ENCODE measurements around the gene CNKSR3. TPM values are rescaled to one million over a fixed set of nuclear protein-coding genes. Genes with fewer than 3 reads are reported as not detected.

CNKSR3 gene
- total RNA-seq, 1 donor from 2014 or later: 2.0 TPM

DNA sequence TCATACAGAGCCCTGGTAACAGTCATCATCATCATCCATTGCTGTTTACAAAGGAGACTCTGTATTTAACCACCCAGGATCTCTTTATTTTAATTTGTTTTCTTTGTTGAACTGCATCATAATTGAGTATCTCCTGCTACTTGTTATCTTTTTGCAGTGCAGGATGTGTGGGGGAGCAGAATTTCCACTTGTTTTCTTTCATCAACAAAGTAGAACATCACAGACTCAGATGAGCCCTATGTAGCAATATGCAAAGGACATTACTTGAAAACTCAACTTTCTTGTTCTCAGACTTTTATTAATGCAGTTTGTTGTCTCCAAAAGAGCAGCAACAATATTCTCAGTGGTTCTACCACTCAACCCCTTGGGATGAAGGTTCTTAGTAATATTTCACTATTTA, 115.2 kb downstream of the CNKSR3 start:
- Mint-ChIP-seq H3K4me3 (ENCODE audit: unreplicated experiment) (no peak overlapping the region), H3K4me1 (ENCODE audit: low read depth, unreplicated experiment) (no peaks in the 10 kb centered on the region), H3K27ac (ENCODE audit: unreplicated experiment) (no peak overlapping the region), H3K9me3 (ENCODE audit: unreplicated experiment) (peaks cover 5% of the 10 kb centered on the region), H3K36me3 (ENCODE audit: unreplicated experiment) (peaks cover 4% of the 10 kb centered on the region), H3K27me3 (ENCODE audit: unreplicated experiment) (no peaks in the 10 kb centered on the region)
- TF ChIP-seq, protein P1, sequence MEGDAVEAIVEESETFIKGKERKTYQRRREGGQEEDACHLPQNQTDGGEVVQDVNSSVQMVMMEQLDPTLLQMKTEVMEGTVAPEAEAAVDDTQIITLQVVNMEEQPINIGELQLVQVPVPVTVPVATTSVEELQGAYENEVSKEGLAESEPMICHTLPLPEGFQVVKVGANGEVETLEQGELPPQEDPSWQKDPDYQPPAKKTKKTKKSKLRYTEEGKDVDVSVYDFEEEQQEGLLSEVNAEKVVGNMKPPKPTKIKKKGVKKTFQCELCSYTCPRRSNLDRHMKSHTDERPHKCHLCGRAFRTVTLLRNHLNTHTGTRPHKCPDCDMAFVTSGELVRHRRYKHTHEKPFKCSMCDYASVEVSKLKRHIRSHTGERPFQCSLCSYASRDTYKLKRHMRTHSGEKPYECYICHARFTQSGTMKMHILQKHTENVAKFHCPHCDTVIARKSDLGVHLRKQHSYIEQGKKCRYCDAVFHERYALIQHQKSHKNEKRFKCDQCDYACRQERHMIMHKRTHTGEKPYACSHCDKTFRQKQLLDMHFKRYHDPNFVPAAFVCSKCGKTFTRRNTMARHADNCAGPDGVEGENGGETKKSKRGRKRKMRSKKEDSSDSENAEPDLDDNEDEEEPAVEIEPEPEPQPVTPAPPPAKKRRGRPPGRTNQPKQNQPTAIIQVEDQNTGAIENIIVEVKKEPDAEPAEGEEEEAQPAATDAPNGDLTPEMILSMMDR (IDR thresholded peaks at IDR 0.05; ENCODE audit: partially characterized antibody, unreplicated experiment): no peak
- no peak for DNase-seq

DNA sequence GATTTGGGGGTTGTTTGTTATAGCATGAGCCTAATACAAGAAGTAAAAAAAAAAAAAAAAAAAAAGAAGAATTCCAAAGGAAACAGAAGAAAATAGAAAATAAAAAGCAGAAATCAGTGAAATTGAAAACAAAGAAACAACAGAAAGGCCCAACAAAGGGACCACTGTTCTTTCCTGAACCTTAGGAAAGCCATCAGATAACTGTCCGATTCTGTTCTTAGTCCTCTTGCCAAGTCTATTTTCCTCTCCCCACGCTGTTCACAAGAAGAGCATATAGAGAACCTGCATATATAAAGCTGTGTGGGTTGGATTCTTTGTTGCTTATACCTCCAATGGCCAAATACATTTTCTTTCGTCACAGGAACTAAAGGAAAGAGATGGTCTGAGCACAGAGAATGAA, 115.9 kb downstream of the CNKSR3 start:
- no peak overlapping the region for H3K4me3 Mint-ChIP-seq (ENCODE audit: unreplicated experiment)
- H3K9me3 Mint-ChIP-seq (ENCODE audit: unreplicated experiment): peaks cover 5% of the 10 kb centered on the region
- no peaks in the 10 kb centered on the region for H3K27me3 Mint-ChIP-seq (ENCODE audit: unreplicated experiment)
- TF ChIP-seq, protein P1 (IDR thresholded peaks at IDR 0.05; ENCODE audit: partially characterized antibody, unreplicated experiment): no peak
- DNase-seq: no peak
- H3K36me3 Mint-ChIP-seq (ENCODE audit: unreplicated experiment): peaks cover 4% of the 10 kb centered on the region
- no peak overlapping the region for H3K27ac Mint-ChIP-seq (ENCODE audit: unreplicated experiment)
- H3K4me1 Mint-ChIP-seq (ENCODE audit: low read depth, unreplicated experiment): no peaks in the 10 kb centered on the region

DNA sequence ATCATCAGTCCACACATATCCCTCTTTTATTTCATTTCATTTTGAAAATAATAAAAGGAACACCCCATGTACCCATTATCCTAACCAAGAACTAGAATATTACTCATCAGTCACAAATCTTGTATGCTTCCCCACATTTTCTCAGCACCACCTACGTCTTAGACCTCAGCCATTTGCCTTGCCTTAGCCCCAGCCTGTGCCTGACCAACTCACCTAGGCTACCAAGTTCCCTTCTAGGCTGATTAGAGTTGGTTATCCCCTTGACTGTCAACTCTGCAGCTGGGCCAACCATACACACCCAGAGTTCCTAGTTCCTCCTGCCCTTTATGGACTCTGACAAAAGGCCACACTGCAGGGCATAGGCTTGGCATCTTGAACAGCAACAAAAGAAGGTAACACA, 120.5 kb downstream of the CNKSR3 start:
- no peak overlapping the region for H3K27ac Mint-ChIP-seq (ENCODE audit: unreplicated experiment)
- peaks cover 7% of the 10 kb centered on the region for H3K9me3 Mint-ChIP-seq (ENCODE audit: unreplicated experiment)
- peaks cover 4% of the 10 kb centered on the region for H3K36me3 Mint-ChIP-seq (ENCODE audit: unreplicated experiment)
- H3K4me1 Mint-ChIP-seq (ENCODE audit: low read depth, unreplicated experiment): no peaks in the 10 kb centered on the region
- H3K27me3 Mint-ChIP-seq (ENCODE audit: unreplicated experiment): peaks cover 2% of the 10 kb centered on the region
- no peak for DNase-seq
- no peak overlapping the region for H3K4me3 Mint-ChIP-seq (ENCODE audit: unreplicated experiment)
- TF ChIP-seq, protein P1 (IDR thresholded peaks at IDR 0.05; ENCODE audit: partially characterized antibody, unreplicated experiment): no peak

DNA sequence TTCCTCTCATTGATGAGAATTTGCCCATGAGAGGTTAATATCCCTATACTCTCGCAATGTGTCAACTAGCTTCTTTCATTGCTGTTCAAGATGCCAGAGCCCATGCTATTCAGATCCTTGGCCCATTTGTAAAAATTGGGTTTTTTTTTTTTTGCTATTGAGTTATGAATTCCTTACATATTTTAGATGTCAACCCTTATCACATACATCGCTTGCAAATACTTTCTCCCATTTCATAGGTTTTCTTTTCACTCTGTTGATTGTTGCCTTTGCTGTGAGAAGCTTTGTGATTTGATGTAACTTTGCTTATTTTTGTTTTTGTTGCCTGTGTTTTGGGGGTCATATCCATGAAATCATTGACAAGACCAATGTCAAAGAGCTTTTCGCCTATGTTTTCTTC, 121.7 kb downstream of the CNKSR3 start:
- TF ChIP-seq, protein P1 (IDR thresholded peaks at IDR 0.05; ENCODE audit: partially characterized antibody, unreplicated experiment): no peak
- Mint-ChIP-seq H3K27me3 (ENCODE audit: unreplicated experiment) (peaks cover 2% of the 10 kb centered on the region), H3K27ac (ENCODE audit: unreplicated experiment) (no peak overlapping the region), H3K4me1 (ENCODE audit: low read depth, unreplicated experiment) (no peaks in the 10 kb centered on the region), H3K9me3 (ENCODE audit: unreplicated experiment) (peaks cover 7% of the 10 kb centered on the region), H3K36me3 (ENCODE audit: unreplicated experiment) (peaks cover 4% of the 10 kb centered on the region), H3K4me3 (ENCODE audit: unreplicated experiment) (no peak overlapping the region)
- no peak for DNase-seq

DNA sequence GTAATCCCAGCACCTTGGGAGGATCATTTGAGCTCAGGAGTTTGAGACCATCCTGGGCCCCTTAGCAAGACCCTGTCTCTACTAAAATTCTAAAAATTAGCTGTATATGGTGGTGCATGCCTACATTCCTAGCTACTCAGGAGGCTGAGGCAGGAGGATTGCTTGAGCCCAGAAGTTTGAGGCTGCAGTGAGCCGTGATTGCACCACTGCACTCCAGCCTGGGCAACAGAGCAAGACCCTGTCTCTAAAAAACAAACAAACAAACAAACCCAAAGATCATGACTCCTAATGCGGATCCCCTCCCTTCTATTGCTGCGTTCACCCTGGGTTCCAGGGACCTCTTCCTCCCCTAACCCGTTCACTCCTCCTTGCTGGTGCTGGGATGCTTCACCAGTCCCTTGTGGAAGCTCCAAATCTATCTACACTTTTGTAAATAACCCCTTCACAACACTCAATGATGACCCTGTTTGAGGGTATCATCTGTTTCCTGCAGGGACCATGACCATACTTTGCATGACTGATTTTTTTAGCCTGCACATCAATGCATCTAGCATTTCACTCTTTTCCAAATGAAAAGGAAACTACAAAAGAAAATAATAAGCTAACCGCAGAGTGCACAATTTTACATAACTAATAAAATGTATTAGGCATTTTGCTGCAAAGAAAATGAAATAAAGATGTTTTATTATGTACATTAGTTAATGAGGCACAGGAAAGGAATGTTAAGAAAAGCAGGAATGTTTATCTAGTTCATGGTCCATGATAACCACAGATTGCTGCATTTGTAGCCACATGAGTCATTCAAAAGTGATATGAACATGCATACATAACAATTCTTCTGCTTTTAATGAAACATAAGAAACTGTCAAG, 123.4 kb downstream of the CNKSR3 start:
- H3K36me3 Mint-ChIP-seq (ENCODE audit: unreplicated experiment): peaks cover 4% of the 10 kb centered on the region
- H3K4me3 Mint-ChIP-seq (ENCODE audit: unreplicated experiment): no peak overlapping the region
- H3K27ac Mint-ChIP-seq (ENCODE audit: unreplicated experiment): no peak overlapping the region
- DNase-seq: no peak
- TF ChIP-seq, protein P1 (IDR thresholded peaks at IDR 0.05; ENCODE audit: partially characterized antibody, unreplicated experiment): no peak
- peaks cover 2% of the 10 kb centered on the region for H3K27me3 Mint-ChIP-seq (ENCODE audit: unreplicated experiment)
- H3K4me1 Mint-ChIP-seq (ENCODE audit: low read depth, unreplicated experiment): no peaks in the 10 kb centered on the region
- H3K9me3 Mint-ChIP-seq (ENCODE audit: unreplicated experiment): peaks cover 4% of the 10 kb centered on the region

Measured in glutamatergic neuron (in vitro differentiated cells).